H9 (cell line): Measurements from ENCODE around the gene DAPK2. TPM values are rescaled to one million over a fixed set of nuclear protein-coding genes. Genes with fewer than 3 reads are reported as not detected.

ENCODE experiments used
- DNase-seq: peaks from one replicate; pipeline ENCODE4 v3.0.0-alpha.2; 2017
- H2AFZ ChIP-seq: one replicate; pipeline ENCODE4 v1.6.1; 2013; ENCODE audit warnings: mild to moderate bottlenecking, low read length, control low read depth, moderate library complexity
- H2AK5ac ChIP-seq: 2 replicates; pipeline ENCODE4 v1.6.1; 2013; ENCODE audit warnings: low read length, control low read depth, mixed read lengths; ENCODE audit not compliant: insufficient read length
- H2BK120ac ChIP-seq: one replicate; pipeline ENCODE4 v1.6.1; 2013; ENCODE audit warnings: low read depth, mild to moderate bottlenecking, low read length, control low read depth, inconsistent platforms; ENCODE audit not compliant: poor library complexity, severe bottlenecking
- H2BK12ac ChIP-seq: 2 replicates; pipeline ENCODE4 v1.6.1; 2013; ENCODE audit warnings: low read length, control low read depth, mixed read lengths, low read depth; ENCODE audit not compliant: insufficient read length
- H2BK15ac ChIP-seq: 2 replicates; pipeline ENCODE4 v1.6.1; 2013; ENCODE audit warnings: low read depth, low read length, control low read depth
- H2BK20ac ChIP-seq: one replicate; pipeline ENCODE4 v1.6.1; 2013; ENCODE audit warnings: low read depth, mild to moderate bottlenecking, low read length, control low read depth, inconsistent platforms; ENCODE audit not compliant: poor library complexity, severe bottlenecking
- H2BK5ac ChIP-seq: 2 replicates; pipeline ENCODE4 v1.6.1; 2013; ENCODE audit warnings: low read length, control low read depth, mixed read lengths; ENCODE audit not compliant: insufficient read length
- H3K14ac ChIP-seq: 2 replicates; pipeline ENCODE4 v1.6.1; 2013; ENCODE audit warnings: low read length, control low read depth; ENCODE audit not compliant: insufficient read depth
- H3K18ac ChIP-seq: 2 replicates; pipeline ENCODE4 v1.6.1; 2013; ENCODE audit warnings: low read depth, mild to moderate bottlenecking, mixed read lengths, low read length, control low read depth; ENCODE audit not compliant: insufficient read length
- H3K23ac ChIP-seq: 2 replicates; pipeline ENCODE4 v1.6.1; 2013; ENCODE audit warnings: low read length, control low read depth, mixed read lengths, low read depth; ENCODE audit not compliant: insufficient read length
- H3K23me2 ChIP-seq: 2 replicates; pipeline ENCODE4 v1.6.1; 2013; ENCODE audit warnings: low read depth, mild to moderate bottlenecking, mixed read lengths, low read length, control low read depth; ENCODE audit not compliant: insufficient read length, poor library complexity, severe bottlenecking
- H3K27ac ChIP-seq: 2 replicates; pipeline ENCODE4 v1.5.1; 2013; ENCODE audit warnings: low read length, control low read depth, mixed read lengths, low read depth; ENCODE audit not compliant: insufficient read length
- H3K27me3 ChIP-seq: 2 replicates; pipeline ENCODE4 v1.6.1; 2013; ENCODE audit warnings: low read length, control low read depth, inconsistent platforms; ENCODE audit not compliant: insufficient read depth
- H3K4ac ChIP-seq: 2 replicates; pipeline ENCODE4 v1.6.1; 2013; ENCODE audit warnings: low read depth, mild to moderate bottlenecking, control low read depth, inconsistent platforms, low read length, moderate library complexity
- H3K4me1 ChIP-seq: 2 replicates; pipeline ENCODE4 v1.6.1; 2013; ENCODE audit warnings: low read length, control low read depth, inconsistent platforms; ENCODE audit not compliant: insufficient read depth
- H3K4me2 ChIP-seq: 2 replicates; pipeline ENCODE4 v1.6.1; 2013; ENCODE audit warnings: low read length, control low read depth, mixed read lengths; ENCODE audit not compliant: insufficient read length, insufficient read depth
- H3K56ac ChIP-seq: 2 replicates; pipeline ENCODE4 v1.6.1; 2013; ENCODE audit warnings: low read depth, mild to moderate bottlenecking, mixed read lengths, low read length, control low read depth; ENCODE audit not compliant: insufficient read length
- H3K79me1 ChIP-seq: 2 replicates; pipeline ENCODE4 v1.6.1; 2013; ENCODE audit warnings: low read depth, mild to moderate bottlenecking, moderate library complexity, low read length, control low read depth, inconsistent platforms; ENCODE audit not compliant: insufficient read depth, poor library complexity, severe bottlenecking
- H3K79me2 ChIP-seq: 2 replicates; pipeline ENCODE4 v1.6.1; 2013; ENCODE audit warnings: low read length, control low read depth, inconsistent platforms; ENCODE audit not compliant: insufficient read depth
- H3K9ac ChIP-seq: 2 replicates; pipeline ENCODE4 v1.6.1; 2013; ENCODE audit warnings: low read length, control low read depth, mixed read lengths; ENCODE audit not compliant: insufficient read length; ENCODE audit errors: extremely low read depth
- H3K9me3 ChIP-seq: one replicate; pipeline ENCODE4 v1.6.1; 2013; ENCODE audit warnings: low read depth, low read length, inconsistent platforms; ENCODE audit not compliant: control insufficient read depth
- H3T11ph ChIP-seq: one replicate; pipeline ENCODE4 v1.6.1; 2013; ENCODE audit warnings: mild to moderate bottlenecking, low read length, control low read depth, inconsistent platforms
- H4K20me1 ChIP-seq: one replicate; pipeline ENCODE4 v1.6.1; 2013; ENCODE audit not compliant: control insufficient read depth, insufficient read length, insufficient read depth
- H4K5ac ChIP-seq: 2 replicates; pipeline ENCODE4 v1.6.1; 2013; ENCODE audit warnings: low read depth, mild to moderate bottlenecking, mixed read lengths, low read length, control low read depth; ENCODE audit not compliant: insufficient read length
- H4K8ac ChIP-seq: replicated peaks from 2 replicates; pipeline ENCODE4 v1.6.1; 2013; ENCODE audit warnings: low read length, control low read depth, mixed read lengths, low read depth; ENCODE audit not compliant: insufficient read length
- H4K91ac ChIP-seq: 2 replicates; pipeline ENCODE4 v1.6.1; 2013; ENCODE audit warnings: low read depth, mild to moderate bottlenecking, moderate library complexity, mixed read lengths, low read length, control low read depth; ENCODE audit not compliant: insufficient read length
- H3K27ac Mint-ChIP-seq, 3 experiments: 2 replicates in 2 of 3; 3 replicates in 1 of 3; pipeline ENCODE4 v1.8.0; 2020 to 2021; ENCODE audit warnings: mixed read lengths in 3 of 3, mild to moderate bottlenecking in 1 of 3, moderate library complexity in 1 of 3
- H3K27me3 Mint-ChIP-seq: 2 replicates; pipeline ENCODE4 v1.8.0; 2021; ENCODE audit warnings: low read depth, mild to moderate bottlenecking, moderate library complexity, mixed read lengths
- H3K36me3 Mint-ChIP-seq, 3 experiments: 2 replicates in 2 of 3; 3 replicates in 1 of 3; pipeline ENCODE4 v1.8.0; 2020 to 2021; ENCODE audit warnings: low read depth in 3 of 3, mixed read lengths in 3 of 3; ENCODE audit not compliant: insufficient read depth in 1 of 3
- H3K4me1 Mint-ChIP-seq, 2 experiments: 2 replicates each; pipeline ENCODE4 v1.8.0; 2020; ENCODE audit warnings: mixed read lengths in 2 of 2
- H3K4me3 Mint-ChIP-seq, 2 experiments: 2 replicates in 1 of 2; 3 replicates in 1 of 2; pipeline ENCODE4 v1.8.0; 2020 to 2021; ENCODE audit warnings: mild to moderate bottlenecking in 2 of 2, mixed read lengths in 2 of 2, moderate library complexity in 1 of 2
- H3K9me3 Mint-ChIP-seq, 2 experiments: 2 replicates in 1 of 2; 3 replicates in 1 of 2; pipeline ENCODE4 v1.8.0; 2020; ENCODE audit warnings: mild to moderate bottlenecking in 2 of 2, mixed read lengths in 2 of 2, moderate library complexity in 1 of 2
- CTCF ChIP-seq: fragments of 200-600 bp; sonication (generic); conservative IDR thresholded peaks from 3 replicates; pipeline ENCODE4 v1.8.0; 2021; ENCODE audit warnings: antibody characterized with exemption, mild to moderate bottlenecking
- WGBS: extraction: QIAGEN DNeasy Blood & Tissue Kit; methylation state at CpG from one replicate; pipeline ENCODE4 v1.1.7; 2013; ENCODE audit warnings: missing lambda C conversion rate, low lambda C conversion rate, mixed read lengths; ENCODE audit not compliant: insufficient read length; ENCODE audit errors: extremely low coverage; 5-methylcytosine and 5-hydroxymethylcytosine counted together
- total RNA-seq: library from RNA; stranded (reverse); gene quantifications from 2 replicates; pipeline ENCODE4 v1.2.1, GENCODE V29; 2021

Gene DAPK2
- total RNA-seq, 1 experiment from 2014 or later, result 3.5 TPM

DNA sequence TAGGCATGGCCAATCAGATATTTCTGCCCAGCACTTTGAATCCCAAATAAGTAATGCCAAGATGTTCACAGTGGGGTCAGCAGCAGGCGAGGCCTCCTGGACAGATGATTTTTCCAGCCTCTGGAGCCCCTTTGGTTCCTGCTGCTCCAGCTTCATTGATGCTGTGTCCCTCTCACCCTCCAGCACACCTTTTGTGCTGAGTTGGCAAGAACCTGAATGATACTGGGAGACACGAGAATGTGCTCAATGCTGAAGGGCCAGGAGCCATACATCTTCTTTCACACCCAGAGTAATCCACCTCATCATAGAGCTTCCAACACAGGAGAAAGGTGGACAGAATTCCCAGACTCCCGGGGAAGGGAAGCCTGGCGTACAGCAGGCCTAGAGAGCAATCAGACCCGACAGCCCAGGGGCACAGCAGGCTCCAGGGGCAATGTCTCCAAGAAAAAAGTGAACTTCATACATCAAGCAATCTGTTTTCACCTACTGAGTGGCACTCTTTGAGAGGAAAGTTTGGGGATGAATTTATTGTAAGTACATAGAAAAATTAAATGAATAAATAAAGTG is 6.7 kb upstream of the DAPK2 start:
- WGBS, result no CpG with 5 or more reads among the region's 5 CpGs
- no peak for TF ChIP-seq CTCF
- H3T11ph ChIP-seq, result no peak overlapping the region
- H3K56ac ChIP-seq, result no peak overlapping the region
- H2BK12ac ChIP-seq, result no peak overlapping the region
- no peaks in the 10 kb centered on the region for H4K20me1 ChIP-seq
- no peak overlapping the region for H3K23ac ChIP-seq
- Mint-ChIP-seq H3K36me3 (no peaks in the 10 kb centered on the region), H3K9me3 (no peaks in the 10 kb centered on the region), H3K4me3 (no peak overlapping the region), H3K27ac (no peak overlapping the region), H3K27me3 (peaks cover 10% of the 10 kb centered on the region), H3K4me1 (peaks cover 0 to 6% of the 10 kb centered on the region in 2 experiments; a peak in 3 of 4 replicates)
- no peaks in the 10 kb centered on the region for H3K27me3 ChIP-seq
- no peak overlapping the region for H2BK15ac ChIP-seq
- no peak overlapping the region for H2BK120ac ChIP-seq
- no peak overlapping the region for H3K18ac ChIP-seq
- no peak overlapping the region for H3K14ac ChIP-seq
- no peak overlapping the region for H4K5ac ChIP-seq
- H3K9ac ChIP-seq, result no peak overlapping the region
- H3K4me1 ChIP-seq, result no peaks in the 10 kb centered on the region
- no peak overlapping the region for H4K91ac ChIP-seq
- no peak for DNase-seq
- H2AFZ ChIP-seq, result no peak overlapping the region
- no peak overlapping the region for H3K27ac ChIP-seq
- no peak overlapping the region for H4K8ac ChIP-seq
- H3K9me3 ChIP-seq, result no peaks in the 10 kb centered on the region
- H3K4me2 ChIP-seq, result no peak overlapping the region
- H3K79me1 ChIP-seq, result no peaks in the 10 kb centered on the region
- H3K4ac ChIP-seq, result no peak overlapping the region
- H2BK20ac ChIP-seq, result no peak overlapping the region
- no peaks in the 10 kb centered on the region for H3K79me2 ChIP-seq
- H2AK5ac ChIP-seq, result no peak overlapping the region
- H2BK5ac ChIP-seq, result no peak overlapping the region
- H3K23me2 ChIP-seq, result no peaks in the 10 kb centered on the region
